RWPE2 (cell line): ENCODE data around the gene PPP1R11.
A peak's percentile ranks its signal among the peaks of the same experiment; 100 is the strongest.

Source experiments
- ATAC-seq: fragments of 200-7000 bp; cut with Tn5 transposase; 3 replicates; pipeline ENCODE4 v1.9.1; 2021; ENCODE audit warnings: low read depth
- DNase-seq: peaks from one replicate; pipeline ENCODE4 v3.0.0-alpha.2; 2020; ENCODE audit warnings: low spot score
- H3K27ac ChIP-seq: fragments of 450-650 bp; 2 replicates; pipeline ENCODE4 v1.5.1; 2017; ENCODE audit warnings: mild to moderate bottlenecking; ENCODE audit not compliant: poor library complexity, severe bottlenecking
- H3K27me3 ChIP-seq: fragments of 250-450 bp; sonication (Bioruptor Pico); 2 replicates; pipeline ENCODE4 v1.5.1; 2021; ENCODE audit warnings: mild to moderate bottlenecking, moderate library complexity; ENCODE audit not compliant: insufficient read depth, poor library complexity, severe bottlenecking
- H3K36me3 ChIP-seq: fragments of 250-450 bp; sonication (Bioruptor Pico); 2 replicates; pipeline ENCODE4 v1.5.1; 2020; ENCODE audit warnings: low read depth, mild to moderate bottlenecking, moderate library complexity
- H3K4me1 ChIP-seq: fragments of 250-450 bp; sonication (Bioruptor Pico); 2 replicates; pipeline ENCODE4 v1.5.1; 2021; ENCODE audit warnings: mild to moderate bottlenecking, moderate library complexity; ENCODE audit not compliant: insufficient read depth, poor library complexity, severe bottlenecking
- H3K4me3 ChIP-seq: fragments of 250-450 bp; sonication (Bioruptor Pico); 2 replicates; pipeline ENCODE4 v1.5.1; 2021; ENCODE audit warnings: mild to moderate bottlenecking, moderate library complexity; ENCODE audit not compliant: severe bottlenecking
- H3K9me3 ChIP-seq: fragments of 250-450 bp; sonication (Bioruptor Pico); 2 replicates; pipeline ENCODE4 v1.5.1; 2021; ENCODE audit warnings: mild to moderate bottlenecking, moderate library complexity; ENCODE audit not compliant: severe bottlenecking
- CTCF ChIP-seq: fragments of 450-650 bp; IDR thresholded peaks from one replicate; pipeline ENCODE4 v1.5.1; 2017; ENCODE audit warnings: mild to moderate bottlenecking, moderate library complexity; ENCODE audit not compliant: poor library complexity, severe bottlenecking

Gene PPP1R11

GRCh38 chr6:30077218-30077617, 10.2 kb downstream of the PPP1R11 start:
- ATAC-seq (no peak), DNase-seq (no peak)
- Histone ChIP-seq H3K27me3 (no peaks in the 10 kb centered on the region), H3K9me3 (no peaks in the 10 kb centered on the region), H3K4me1 (peaks cover 15% of the 10 kb centered on the region), H3K36me3 (no peaks in the 10 kb centered on the region), H3K27ac (peak overlapping the region; percentile 85), H3K4me3 (no peak overlapping the region)
- no peak for TF ChIP-seq CTCF

- no peak for TF ChIP-seq CTCF
- H3K27me3 ChIP-seq = no peaks in the 10 kb centered on the region
- no peaks in the 10 kb centered on the region for H3K36me3 ChIP-seq
- DNase-seq (no peak), ATAC-seq (no peak)
- H3K9me3 ChIP-seq = no peaks in the 10 kb centered on the region
- no peak overlapping the region for H3K27ac ChIP-seq
- no peak overlapping the region for H3K4me3 ChIP-seq
- peaks cover 11% of the 10 kb centered on the region for H3K4me1 ChIP-seq
Measured at GRCh38 chr6:30087876-30088275, 20.9 kb downstream of the PPP1R11 start.

DNA sequence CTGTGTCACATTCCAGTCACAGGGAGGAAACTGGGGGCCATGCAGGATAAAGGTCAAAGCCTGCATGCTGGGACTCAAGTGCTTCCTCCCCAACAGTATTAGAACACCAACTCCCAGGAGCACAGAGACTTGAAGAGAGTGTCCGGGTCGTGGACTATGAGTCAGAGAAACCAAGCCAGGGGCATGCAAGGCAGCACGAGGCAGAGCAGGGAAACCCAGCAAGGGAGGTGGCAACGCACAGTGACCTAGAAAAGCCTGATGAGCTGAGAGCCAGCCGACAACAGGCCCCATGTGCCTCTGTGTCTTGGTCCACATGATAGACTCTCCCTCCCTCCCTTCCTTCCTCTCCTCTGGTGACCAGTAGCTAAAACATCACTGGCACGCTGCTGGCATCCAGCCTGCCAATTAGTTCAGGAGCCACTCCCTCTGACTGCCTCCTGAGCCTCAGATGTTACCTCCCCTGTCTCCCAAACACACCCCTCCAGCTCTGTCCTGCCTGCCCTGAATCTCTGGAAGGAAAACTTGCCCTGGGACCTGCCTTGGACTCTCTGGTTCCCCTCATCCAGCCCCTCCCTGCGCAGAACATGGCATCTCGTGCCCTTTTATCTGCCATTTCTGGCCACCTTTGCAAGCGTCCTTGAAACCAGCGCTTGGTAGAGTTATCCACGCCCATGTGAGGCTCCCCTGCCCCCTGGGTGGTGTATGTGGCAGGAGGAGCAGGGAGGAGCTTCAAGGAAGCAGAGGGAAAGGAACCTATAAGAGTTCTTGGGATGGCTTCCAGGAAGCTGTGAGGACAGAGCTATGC, 24.8 kb downstream of the PPP1R11 start:
- no peak for DNase-seq
- Histone ChIP-seq H3K4me1 (peaks cover 11% of the 10 kb centered on the region), H3K4me3 (no peak overlapping the region), H3K27me3 (no peaks in the 10 kb centered on the region), H3K27ac (no peak overlapping the region), H3K36me3 (no peaks in the 10 kb centered on the region), H3K9me3 (no peaks in the 10 kb centered on the region)
- TF ChIP-seq CTCF = no peak
- peak; percentile 89 for ATAC-seq

GRCh38 chr6:30092852-30093543, 26.0 kb downstream of the PPP1R11 start:
- H3K27ac ChIP-seq = no peak overlapping the region
- peaks cover 8% of the 10 kb centered on the region for H3K4me1 ChIP-seq
- TF ChIP-seq CTCF = no peak
- H3K36me3 ChIP-seq = no peaks in the 10 kb centered on the region
- ATAC-seq (no peak), DNase-seq (no peak)
- no peaks in the 10 kb centered on the region for H3K27me3 ChIP-seq
- no peaks in the 10 kb centered on the region for H3K9me3 ChIP-seq
- H3K4me3 ChIP-seq = no peak overlapping the region
